Transverse colon (tissue), 4 donors: ENCODE measurements around the gene TBC1D10B. TPM values are rescaled to one million over a fixed set of nuclear protein-coding genes. Genes with fewer than 3 reads are reported as not detected.

ENCODE experiments used
- DNase-seq: peaks from one replicate; pipeline ENCODE4 v3.0.0-alpha.2; 2019
- H3K27ac ChIP-seq, 4 donors: fragments of 200-600 bp; sonication (generic); 2 replicates each; pipeline ENCODE4 v1.5.1; 2016 to 2018; ENCODE audit warnings: inconsistent platforms in 4 of 4
- H3K27me3 ChIP-seq: fragments of 200-600 bp; sonication (generic); 2 replicates; pipeline ENCODE4 v1.5.1; 2017; ENCODE audit warnings: inconsistent platforms
- H3K36me3 ChIP-seq, 4 donors: fragments of 200-600 bp; sonication (generic); 2 replicates each; pipeline ENCODE4 v1.5.1; 2017 to 2019; ENCODE audit warnings: inconsistent platforms in 4 of 4
- H3K4me1 ChIP-seq, 4 donors: fragments of 200-600 bp; sonication (generic); 2 replicates each; pipeline ENCODE4 v1.5.1; 2017 to 2020; ENCODE audit warnings: inconsistent platforms in 4 of 4
- H3K4me3 ChIP-seq, 4 donors: fragments of 200-600 bp; sonication (generic); 1 replicate in 1 of 4; 2 replicates in 3 of 4; pipeline versions ENCODE4 v1.5.1 to v1.6.1; 2017 to 2019; ENCODE audit warnings: inconsistent platforms in 4 of 4
- H3K9me3 ChIP-seq, 2 donors: fragments of 200-600 bp; sonication (generic); 2 replicates each; pipeline ENCODE4 v1.5.1; 2017 to 2019; ENCODE audit warnings: inconsistent platforms in 2 of 2
- EP300 ChIP-seq: sonication (generic); formaldehyde crosslinking; IDR thresholded peaks from one replicate; pipeline ENCODE4 v1.6.1; 2017; ENCODE audit warnings: antibody characterized with exemption, low read depth
- POLR2A ChIP-seq: fragments of 450-650 bp; IDR thresholded peaks from one replicate; pipeline ENCODE4 v1.6.1; 2016; ENCODE audit warnings: antibody characterized with exemption, mild to moderate bottlenecking, moderate library complexity
- POLR2AphosphoS5 ChIP-seq, 3 donors: sonication (generic); formaldehyde crosslinking; IDR thresholded peaks; one replicate each; pipeline ENCODE4 v1.6.1; 2016; ENCODE audit warnings: antibody characterized with exemption in 3 of 3
- WGBS, 2 donors: methylation state at CpG; one replicate each; pipeline ENCODE4 v1.1.5; 2018; ENCODE audit warnings: low coverage in 1 of 2; 5-methylcytosine and 5-hydroxymethylcytosine counted together
- in situ Hi-C, 4 donors: fragments of 200-750 bp; cut with MboI; loops; one replicate each; pipeline versions ENCODE4 v1.15.0 to v1.15.1; 2017; ENCODE audit warnings: low sequenced_read_pairs in 3 of 4, low pct_ligation_motif_present in 1 of 4, low pct_unique_long_range_greater_than_20kb in 1 of 4
- intact Hi-C: fragments of 100-400 bp; cut with DNase I; formaldehyde crosslinking; loops from one replicate; pipeline ENCODE4 v1.15.1; 2023; ENCODE audit warnings: low total_unique reads
- total RNA-seq, 4 donors: library from RNA; depleted of rRNA; stranded (reverse); fragments of >200 nt; gene quantifications; one replicate each; pipeline ENCODE4 v1.1.0, GENCODE V29; 2016
- TF ChIP-seq, protein P1 (sequence below), 5 experiments: fragments of 200-600 bp in 3 of 5; fragments of 450-650 bp in 2 of 5; sonication (generic) in 3 of 5; IDR thresholded peaks; 1 replicate in 2 of 5; 2 replicates in 3 of 5; pipeline ENCODE4 v1.5.1; 2016 to 2017; ENCODE audit warnings: antibody characterized with exemption in 5 of 5, inconsistent platforms in 3 of 5, mild to moderate bottlenecking in 2 of 5, moderate library complexity in 1 of 5

The TBC1D10B gene
- total RNA-seq, 4 donors from 2014 or later = 32.5 to 62.9 (median 40.3) TPM

DNA sequence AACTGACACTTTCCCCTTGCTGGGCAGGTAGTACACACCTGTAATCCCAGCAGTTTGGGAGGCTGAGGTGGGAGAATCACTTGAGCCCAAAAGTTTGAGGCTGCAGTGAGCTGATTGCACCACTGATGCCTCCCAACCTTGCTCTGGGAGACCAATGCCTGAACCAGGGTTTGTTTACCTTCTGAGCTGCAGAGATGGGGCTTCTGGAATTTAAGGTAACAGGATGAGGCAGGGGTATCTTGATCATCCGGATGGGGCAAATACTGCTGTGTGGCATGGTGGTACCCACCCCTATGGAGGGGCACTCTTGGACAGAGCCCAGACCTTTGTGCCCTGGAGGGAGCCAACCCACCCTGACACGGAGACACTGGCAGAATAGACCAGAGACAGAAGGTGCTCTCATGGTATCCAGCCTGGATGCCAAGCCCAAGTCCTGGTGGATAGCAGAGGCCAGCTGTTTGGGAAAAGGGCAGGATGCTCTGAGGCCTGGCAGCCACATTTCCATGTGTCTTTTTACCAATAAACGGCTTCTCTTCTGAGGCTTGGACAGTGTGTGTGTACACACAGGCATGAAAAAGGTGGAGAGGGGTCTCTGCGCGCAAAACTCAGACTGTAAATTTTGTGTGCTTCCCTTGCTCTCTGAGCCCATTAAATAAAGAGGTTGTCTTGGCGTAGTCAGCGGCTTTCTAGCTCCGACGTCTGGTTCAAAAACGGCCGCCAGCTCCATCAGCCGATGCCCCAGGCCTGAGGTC is 29.3 kb upstream of the TBC1D10B start:
- H3K4me1 ChIP-seq = peaks cover 22 to 43% (median 24%) of the 10 kb centered on the region in 4 donors
- peak overlapping the region; percentile 39 to 92 (median 54) for H3K4me3 ChIP-seq
- in situ Hi-C loops = loop anchor here (25.0 kb wide), 2 partner anchors 287 to 312 kb away; partner anchors contain the start of genes GDPD3 (in 2 of the 4), MAPK3 (in 2 of the 4), PPP4C (in 2 of the 4) and TBX6 (in 2 of the 4)

DNA sequence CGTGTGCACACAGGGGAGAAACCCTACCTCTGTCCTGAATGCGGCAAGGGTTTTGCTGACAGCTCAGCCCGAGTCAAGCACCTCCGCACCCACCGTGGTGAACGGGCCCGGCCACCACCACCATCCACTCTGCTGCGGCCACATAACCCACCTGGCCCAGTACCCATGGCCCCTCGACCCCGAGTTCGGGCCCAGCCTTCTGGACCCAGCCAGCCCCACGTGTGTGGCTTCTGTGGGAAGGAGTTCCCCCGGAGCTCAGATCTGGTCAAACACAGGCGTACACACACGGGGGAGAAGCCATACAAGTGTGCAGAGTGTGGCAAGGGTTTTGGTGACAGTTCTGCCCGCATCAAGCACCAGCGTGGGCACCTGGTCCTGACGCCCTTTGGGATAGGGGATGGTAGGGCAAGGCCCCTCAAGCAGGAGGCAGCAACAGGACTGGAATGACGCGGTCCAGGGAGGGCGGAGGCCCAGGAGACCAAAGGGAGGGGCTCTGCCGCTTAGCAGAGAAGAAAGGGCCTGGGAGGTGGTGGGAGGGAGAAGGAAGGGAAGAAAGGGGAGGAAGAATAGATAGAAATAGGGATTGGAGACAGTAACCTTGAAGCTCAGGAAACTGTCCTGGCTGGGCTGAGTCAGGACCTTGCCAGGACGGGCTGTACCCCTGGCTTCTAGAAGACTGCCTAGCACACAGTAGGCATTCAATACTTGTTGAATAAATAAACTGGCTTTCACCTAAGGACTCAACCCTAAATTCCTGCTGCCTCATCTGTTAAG is 28.6 kb upstream of the TBC1D10B start:
- Histone ChIP-seq H3K9me3 (no peaks in the 10 kb centered on the region), H3K27me3 (no peaks in the 10 kb centered on the region), H3K36me3 (peaks cover 0 to 6% (median 0%) of the 10 kb centered on the region in 4 donors), H3K27ac (peak overlapping the region; percentile 80 to 91 (median 86)), H3K4me1 (peaks cover 24 to 50% (median 26%) of the 10 kb centered on the region in 4 donors), H3K4me3 (no peak overlapping the region)
- in situ Hi-C loops (no loop called here), intact Hi-C loops (no loop called here)
- no peak for DNase-seq
- WGBS, 2 donors = 71 to 86% methylated on average over 5 to 22 of the region's 23 CpGs
- TF ChIP-seq EP300 (no peak), POLR2AphosphoS5 (IDR thresholded peaks at IDR 0.05) (no peak), POLR2A (no peak)
- TF ChIP-seq, protein P1, sequence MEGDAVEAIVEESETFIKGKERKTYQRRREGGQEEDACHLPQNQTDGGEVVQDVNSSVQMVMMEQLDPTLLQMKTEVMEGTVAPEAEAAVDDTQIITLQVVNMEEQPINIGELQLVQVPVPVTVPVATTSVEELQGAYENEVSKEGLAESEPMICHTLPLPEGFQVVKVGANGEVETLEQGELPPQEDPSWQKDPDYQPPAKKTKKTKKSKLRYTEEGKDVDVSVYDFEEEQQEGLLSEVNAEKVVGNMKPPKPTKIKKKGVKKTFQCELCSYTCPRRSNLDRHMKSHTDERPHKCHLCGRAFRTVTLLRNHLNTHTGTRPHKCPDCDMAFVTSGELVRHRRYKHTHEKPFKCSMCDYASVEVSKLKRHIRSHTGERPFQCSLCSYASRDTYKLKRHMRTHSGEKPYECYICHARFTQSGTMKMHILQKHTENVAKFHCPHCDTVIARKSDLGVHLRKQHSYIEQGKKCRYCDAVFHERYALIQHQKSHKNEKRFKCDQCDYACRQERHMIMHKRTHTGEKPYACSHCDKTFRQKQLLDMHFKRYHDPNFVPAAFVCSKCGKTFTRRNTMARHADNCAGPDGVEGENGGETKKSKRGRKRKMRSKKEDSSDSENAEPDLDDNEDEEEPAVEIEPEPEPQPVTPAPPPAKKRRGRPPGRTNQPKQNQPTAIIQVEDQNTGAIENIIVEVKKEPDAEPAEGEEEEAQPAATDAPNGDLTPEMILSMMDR (IDR thresholded peaks at IDR 0.05) = no peak

More for the DNA sequence above, 29.3 kb upstream of the TBC1D10B start:
- H3K9me3 ChIP-seq = no peaks in the 10 kb centered on the region
- intact Hi-C loops = loop anchor here (2.0 kb wide), 1 partner anchor 45 kb away; the partner anchor contains the start of gene CD2BP2
- no peaks in the 10 kb centered on the region for H3K27me3 ChIP-seq
- TF ChIP-seq EP300 = no peak
- TF ChIP-seq, protein P1 (IDR thresholded peaks at IDR 0.05) = no peak
- no peak for TF ChIP-seq POLR2A
- no peak for TF ChIP-seq POLR2AphosphoS5 (IDR thresholded peaks at IDR 0.05)
- WGBS, 2 donors = 16% methylated on average over 12 of the region's 12 CpGs; no CpG with 5 or more reads in 1 of the 2 donors
- peaks cover 0 to 6% (median 0%) of the 10 kb centered on the region in 4 donors for H3K36me3 ChIP-seq
- no peak for DNase-seq
- H3K27ac ChIP-seq = peak overlapping the region; percentile 80 to 91 (median 86)

DNA sequence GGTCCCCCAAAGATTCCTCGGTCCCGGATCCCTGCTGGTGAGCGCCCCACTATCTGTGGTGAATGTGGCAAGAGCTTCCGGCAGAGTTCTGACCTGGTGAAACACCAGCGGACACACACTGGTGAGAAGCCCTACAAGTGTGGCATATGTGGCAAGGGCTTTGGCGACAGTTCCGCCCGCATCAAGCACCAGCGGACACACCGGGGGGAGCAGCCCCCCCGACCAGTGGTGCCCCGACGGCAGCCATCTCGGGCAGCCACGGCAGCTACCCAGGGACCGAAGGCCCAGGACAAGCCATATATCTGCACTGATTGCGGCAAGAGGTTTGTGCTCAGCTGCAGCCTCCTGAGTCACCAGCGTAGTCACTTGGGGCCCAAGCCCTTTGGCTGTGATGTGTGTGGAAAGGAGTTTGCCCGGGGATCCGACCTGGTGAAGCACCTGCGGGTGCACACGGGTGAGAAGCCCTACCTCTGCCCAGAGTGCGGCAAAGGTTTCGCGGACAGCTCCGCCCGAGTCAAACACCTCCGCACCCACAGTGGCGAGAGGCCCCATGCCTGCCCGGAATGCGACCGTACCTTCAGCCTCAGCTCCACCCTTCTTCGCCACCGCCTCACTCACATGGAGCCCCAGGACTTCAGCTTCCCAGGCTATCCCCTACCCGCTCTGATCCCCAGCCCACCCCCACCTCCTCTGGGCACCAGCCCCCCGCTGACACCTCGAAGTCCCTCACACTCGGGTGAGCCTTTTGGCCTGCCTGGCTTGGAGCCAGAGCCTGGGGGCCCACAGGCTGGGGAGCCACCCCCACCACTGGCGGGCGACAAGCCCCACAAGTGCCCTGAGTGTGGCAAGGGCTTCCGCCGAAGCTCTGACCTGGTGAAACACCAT is 27.7 kb upstream of the TBC1D10B start:
- intact Hi-C loops (no loop called here), in situ Hi-C loops (no loop called here)
- Histone ChIP-seq H3K4me3 (no peak overlapping the region), H3K4me1 (peaks cover 24 to 50% (median 26%) of the 10 kb centered on the region in 4 donors), H3K36me3 (peaks cover 0 to 6% (median 0%) of the 10 kb centered on the region in 4 donors), H3K27ac (peak overlapping the region in 2 of 4 donors; percentile 80 to 87), H3K27me3 (no peaks in the 10 kb centered on the region), H3K9me3 (no peaks in the 10 kb centered on the region)
- DNase-seq = no peak
- TF ChIP-seq POLR2A (no peak), POLR2AphosphoS5 (IDR thresholded peaks at IDR 0.05) (no peak)
- TF ChIP-seq, protein P1 (IDR thresholded peaks at IDR 0.05) = no peak
- 94% methylated on average over 39 of the region's 42 CpGs; no CpG with 5 or more reads in 1 of the 2 donors for WGBS, 2 donors
